Thyroid gland (tissue), 4 donors: ENCODE results near the gene ACTR3C. TPM values are rescaled to one million over a fixed set of nuclear protein-coding genes. Genes with fewer than 3 reads are reported as not detected.

Experiments used
- DNase-seq, 2 donors: peaks; one replicate each; pipeline ENCODE4 v3.0.0-alpha.2; 2019
- H3K27ac ChIP-seq, 3 donors: fragments of 200-600 bp; sonication (generic); 1 replicate in 2 of 3; 2 replicates in 1 of 3; pipeline ENCODE4 v1.5.1; 2016 to 2019; ENCODE audit warnings: mild to moderate bottlenecking in 1 of 3, moderate library complexity in 1 of 3
- H3K27me3 ChIP-seq: fragments of 200-600 bp; sonication (generic); one replicate; pipeline ENCODE4 v1.5.1; 2019
- H3K36me3 ChIP-seq, 2 donors: fragments of 200-600 bp; sonication (generic); one replicate each; pipeline ENCODE4 v1.5.1; 2016 to 2019
- H3K4me1 ChIP-seq, 2 donors: fragments of 200-600 bp; sonication (generic); one replicate each; pipeline ENCODE4 v1.5.1; 2017 to 2019
- H3K4me3 ChIP-seq, 3 donors: fragments of 200-600 bp; sonication (generic); replicated peaks in 1 of 3; 1 replicate in 2 of 3; 2 replicates in 1 of 3; pipeline ENCODE4 v1.5.1; 2016; ENCODE audit warnings: mild to moderate bottlenecking in 1 of 3
- H3K9me3 ChIP-seq: fragments of 200-600 bp; sonication (generic); one replicate; pipeline ENCODE4 v1.5.1; 2017
- CTCF ChIP-seq, 6 experiments: fragments of 200-600 bp in 3 of 6; fragments of 450-650 bp in 3 of 6; sonication (generic) in 3 of 6; IDR thresholded peaks; one replicate each; pipeline ENCODE4 v1.5.1; 2016 to 2019; ENCODE audit warnings: antibody characterized with exemption in 6 of 6, mild to moderate bottlenecking in 2 of 6, inconsistent platforms in 1 of 6, moderate library complexity in 1 of 6
- POLR2A ChIP-seq, 2 donors: fragments of 450-650 bp; IDR thresholded peaks; one replicate each; pipeline ENCODE4 v1.6.1; 2017; ENCODE audit warnings: antibody characterized with exemption in 2 of 2, mild to moderate bottlenecking in 2 of 2, moderate library complexity in 1 of 2
- WGBS, 2 donors: methylation state at CpG; one replicate each; pipeline ENCODE4 v1.1.5; 2017; 5-methylcytosine and 5-hydroxymethylcytosine counted together
- intact Hi-C: fragments of 100-400 bp; cut with DNase I; formaldehyde crosslinking; loops from one replicate; pipeline ENCODE4 v1.15.1; 2023
- total RNA-seq, 4 donors: library from RNA; depleted of rRNA; stranded (reverse); fragments of >200 nt; gene quantifications; one replicate each; pipeline ENCODE4 v1.2.3, GENCODE V29; 2016

ACTR3C gene
- total RNA-seq, 4 donors from 2014 or later, result 11.7 to 34.8 (median 23.0) TPM

- H3K36me3 ChIP-seq, result no peaks in the 10 kb centered on the region
- no peak for DNase-seq
- intact Hi-C loops, result no loop called here
- peaks cover 14 to 24% of the 10 kb centered on the region in 2 donors for H3K4me1 ChIP-seq
- H3K4me3 ChIP-seq, result no peak overlapping the region
- H3K27ac ChIP-seq, result no peak overlapping the region
- H3K27me3 ChIP-seq, result no peaks in the 10 kb centered on the region
- TF ChIP-seq POLR2A (IDR thresholded peaks at IDR 0.05) (no peak), CTCF (IDR thresholded peaks at IDR 0.05) (no peak)
- no peaks in the 10 kb centered on the region for H3K9me3 ChIP-seq
Measured at GRCh38 chr7:150344299-150344698, 21.0 kb upstream of the ACTR3C start.

DNA sequence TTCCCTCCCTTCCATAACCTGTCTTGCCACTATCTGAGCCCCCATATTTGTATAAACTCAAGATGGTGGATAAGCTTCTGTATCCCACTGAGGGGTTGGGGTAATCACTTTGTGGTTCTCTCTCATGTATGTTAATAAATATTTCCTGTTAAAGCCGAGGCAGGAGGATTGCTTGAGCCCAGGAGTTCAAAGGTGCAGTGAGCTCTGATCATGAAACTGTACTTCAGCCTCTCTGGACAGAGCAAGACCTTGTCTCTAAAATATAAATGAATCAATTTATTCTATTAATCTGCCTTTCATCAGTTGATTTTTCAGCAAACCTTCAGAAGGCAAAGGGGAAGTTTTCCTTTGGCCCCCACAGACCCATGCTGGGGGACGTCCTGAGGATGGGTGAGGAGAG lies 19.9 kb upstream of the ACTR3C start:
- Histone ChIP-seq H3K27me3 (no peaks in the 10 kb centered on the region), H3K4me3 (no peak overlapping the region), H3K9me3 (no peaks in the 10 kb centered on the region), H3K4me1 (peaks cover 14 to 24% of the 10 kb centered on the region in 2 donors), H3K36me3 (no peaks in the 10 kb centered on the region), H3K27ac (no peak overlapping the region)
- TF ChIP-seq POLR2A (IDR thresholded peaks at IDR 0.05) (no peak), CTCF (IDR thresholded peaks at IDR 0.05) (no peak)
- intact Hi-C loops, result no loop called here
- DNase-seq, result no peak
- 92 to 93% methylated on average over 2 of the region's 2 CpGs for WGBS, 2 donors

GRCh38 chr7:150342121-150342408 lies 18.7 kb upstream of the ACTR3C start:
- DNase-seq, result no peak
- H3K27me3 ChIP-seq, result no peaks in the 10 kb centered on the region
- TF ChIP-seq POLR2A (IDR thresholded peaks at IDR 0.05) (no peak), CTCF (IDR thresholded peaks at IDR 0.05) (no peak)
- intact Hi-C loops, result no loop called here
- peaks cover 14 to 24% of the 10 kb centered on the region in 2 donors for H3K4me1 ChIP-seq
- no peaks in the 10 kb centered on the region for H3K9me3 ChIP-seq
- H3K36me3 ChIP-seq, result no peaks in the 10 kb centered on the region
- H3K27ac ChIP-seq, result peak overlapping the region in 1 of 3 donors; percentile 38
- WGBS, 2 donors, result 91 to 92% methylated on average over 9 of the region's 9 CpGs
- no peak overlapping the region for H3K4me3 ChIP-seq

DNA sequence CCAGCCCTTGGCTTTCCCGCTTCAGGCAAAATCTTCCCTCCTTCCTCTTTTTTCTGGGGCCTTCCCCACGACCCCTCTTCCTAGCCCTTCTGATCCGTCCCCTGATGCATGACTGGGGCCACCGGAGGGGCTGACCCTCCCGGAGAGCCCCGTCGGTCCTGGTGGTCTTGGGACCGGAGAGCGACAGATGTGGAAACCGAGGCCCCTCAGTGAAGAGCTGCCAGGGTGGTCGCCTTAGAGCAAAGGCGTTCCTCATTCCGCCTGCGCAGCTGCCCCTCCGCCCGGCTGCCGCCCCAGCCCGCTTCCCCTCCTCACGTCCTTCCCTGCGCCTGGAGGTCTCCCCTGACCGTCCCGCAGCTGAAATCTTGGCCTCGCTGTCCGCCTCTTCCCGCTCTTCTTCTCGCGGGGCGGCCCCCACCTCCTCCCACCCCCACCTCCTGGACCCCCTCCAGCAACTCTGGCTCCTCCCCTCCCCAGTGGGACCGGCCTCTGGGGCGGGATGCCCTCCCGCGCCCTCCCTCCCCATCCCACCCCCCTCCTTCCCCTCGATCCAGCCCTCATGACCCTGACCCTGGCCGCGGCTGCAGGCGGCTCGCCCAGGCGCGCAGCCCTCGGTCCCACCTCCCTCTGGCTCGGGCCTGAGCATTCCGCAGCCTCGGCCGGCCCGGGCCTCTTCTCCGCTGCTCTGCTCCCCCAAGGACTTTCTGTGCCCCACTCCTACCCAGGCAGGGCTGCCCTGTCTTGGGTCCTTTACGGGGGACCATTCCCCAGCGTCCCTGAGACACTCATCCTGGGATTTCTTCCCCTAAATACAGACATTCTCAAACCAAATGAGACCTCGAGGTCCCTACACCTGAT lies 18.1 kb upstream of the ACTR3C start, which contains the start of gene RARRES2:
Gene RARRES2 (minus strand): TSS at position 367 of the 858 bp plus-strand sequence. CDS start 1,020 bp downstream, outside the sequence.
- Histone ChIP-seq H3K4me3 (peak within 1 kb of the TSS in 2 of 3 donors; percentile 20 to 39), H3K36me3 (no peaks in the 10 kb centered on the region), H3K27me3 (no peaks in the 10 kb centered on the region), H3K9me3 (no peaks in the 10 kb centered on the region), H3K4me1 (peaks cover 14 to 27% of the 10 kb centered on the region in 2 donors), H3K27ac (peak within 1 kb of the TSS; percentile 22 to 56 (median 38))
- 8 to 17% methylated on average over 24 to 47 of the region's 49 CpGs for WGBS, 2 donors
- peak; percentile 31 to 38 for DNase-seq
- TF ChIP-seq CTCF (IDR thresholded peaks at IDR 0.05) (no peak), POLR2A (IDR thresholded peaks at IDR 0.05) (no peak)
- intact Hi-C loops, result no loop called here

- Histone ChIP-seq H3K4me3 (peak overlapping the region in 2 of 3 donors; percentile 20 to 39), H3K9me3 (no peaks in the 10 kb centered on the region), H3K36me3 (no peaks in the 10 kb centered on the region), H3K27ac (peak overlapping the region; percentile 22 to 56 (median 38)), H3K27me3 (no peaks in the 10 kb centered on the region), H3K4me1 (peaks cover 18 to 33% of the 10 kb centered on the region in 2 donors)
- DNase-seq, result no peak
- TF ChIP-seq POLR2A (IDR thresholded peaks at IDR 0.05), result no peak
- no peak for TF ChIP-seq CTCF (IDR thresholded peaks at IDR 0.05)
- 12 to 18% methylated on average over 16 to 27 of the region's 29 CpGs for WGBS, 2 donors
- intact Hi-C loops, result no loop called here
Measured at GRCh38 chr7:150340875-150341262, 17.5 kb upstream of the ACTR3C start.
